Left renal cortex interstitium (tissue), 4 donors: Measurements from ENCODE around the gene CPA1. TPM values are rescaled to one million over a fixed set of nuclear protein-coding genes. Genes with fewer than 3 reads are reported as not detected.

Source experiments
- DNase-seq, 4 donors: peaks; one replicate each; pipeline ENCODE4 v3.0.0-alpha.2; 2013; ENCODE audit warnings: low read depth in 4 of 4, low spot score in 2 of 4, missing footprints in 1 of 4
- polyA plus RNA-seq, 4 donors: library from polyadenylated mRNA; unstranded; fragments of 120-200 nt; gene quantifications; one replicate each; pipeline ENCODE4 v1.2.1, GENCODE V29; 2013; ENCODE audit not compliant: insufficient read length in 4 of 4

The CPA1 gene
- polyA plus RNA-seq, 4 donors: 1.3 to 2.5 (median 1.7) TPM

GRCh38 chr7:130353196-130353595, 27.1 kb upstream of the CPA1 start:
- DNase-seq: no peak

GRCh38 chr7:130356121-130356875, 24.0 kb upstream of the CPA1 start:
- DNase-seq: peak in 3 of 4 donors; percentile 82 to 91 (median 86)

GRCh38 chr7:130356876-130357611, 23.2 kb upstream of the CPA1 start:
- no peak for DNase-seq

GRCh38 chr7:130358471-130358870, 21.8 kb upstream of the CPA1 start:
- no peak for DNase-seq

GRCh38 chr7:130359276-130359857, 20.9 kb upstream of the CPA1 start:
- DNase-seq: no peak

GRCh38 chr7:130360518-130360917, 19.8 kb upstream of the CPA1 start:
- DNase-seq: no peak

- DNase-seq: no peak
Observed at GRCh38 chr7:130361681-130362080, 18.6 kb upstream of the CPA1 start.

- no peak for DNase-seq
Observed at GRCh38 chr7:130362251-130362816, 18.0 kb upstream of the CPA1 start.

GRCh38 chr7:130363026-130363847, 17.1 kb upstream of the CPA1 start:
- DNase-seq: no peak

- no peak for DNase-seq
Observed at GRCh38 chr7:130364451-130364850, 15.8 kb upstream of the CPA1 start.

GRCh38 chr7:130365088-130365487, 15.2 kb upstream of the CPA1 start:
- no peak for DNase-seq

GRCh38 chr7:130365511-130366441, 14.5 kb upstream of the CPA1 start:
- DNase-seq: no peak

GRCh38 chr7:130366564-130366963, 13.7 kb upstream of the CPA1 start:
- no peak for DNase-seq

- no peak for DNase-seq
Observed at GRCh38 chr7:130367088-130367755, 13.1 kb upstream of the CPA1 start.

GRCh38 chr7:130367836-130368746, 12.2 kb upstream of the CPA1 start:
- no peak for DNase-seq

GRCh38 chr7:130369110-130369711, 11.1 kb upstream of the CPA1 start:
- no peak for DNase-seq

- DNase-seq: no peak
Observed at GRCh38 chr7:130369831-130370550, 10.3 kb upstream of the CPA1 start.
